ENCODE results near the gene PPP2R2D.

DNA sequence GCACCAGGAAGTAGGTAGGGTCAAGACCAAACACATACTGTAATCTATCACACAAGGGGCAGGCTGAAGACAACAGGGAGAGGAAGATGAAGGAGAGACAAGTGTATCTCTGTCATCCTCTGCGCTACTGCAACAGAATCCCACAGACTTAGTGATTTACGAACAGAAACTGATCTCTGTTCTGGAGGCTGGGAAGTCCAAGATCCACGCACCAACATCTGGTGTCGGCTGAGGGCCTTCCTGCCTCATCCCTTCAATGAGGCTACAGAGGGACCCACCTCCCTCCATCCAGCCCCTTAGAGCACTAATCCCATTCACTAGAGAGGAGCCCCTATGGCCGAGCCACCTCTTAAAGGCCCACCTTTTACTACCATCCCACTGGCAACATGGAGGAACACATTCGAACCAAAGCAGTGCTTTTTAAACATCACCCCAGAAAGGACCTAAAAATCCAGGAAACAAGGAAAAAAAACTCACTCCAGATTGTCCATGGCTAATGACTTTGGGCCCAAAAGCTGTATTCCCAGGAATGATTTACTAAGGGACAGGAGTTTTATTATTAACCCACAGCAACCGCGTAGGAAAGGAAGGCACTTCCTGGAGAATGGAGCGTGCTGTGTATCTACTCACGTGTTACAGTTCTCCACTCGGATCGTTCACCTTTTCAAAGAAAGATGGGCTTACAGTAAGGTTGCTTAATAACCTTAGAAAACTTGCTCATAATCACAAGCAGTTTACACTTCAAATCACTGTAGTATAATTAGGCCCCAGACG lies 76.7 kb downstream of the PPP2R2D start:
- TF ChIP-seq, protein P1, sequence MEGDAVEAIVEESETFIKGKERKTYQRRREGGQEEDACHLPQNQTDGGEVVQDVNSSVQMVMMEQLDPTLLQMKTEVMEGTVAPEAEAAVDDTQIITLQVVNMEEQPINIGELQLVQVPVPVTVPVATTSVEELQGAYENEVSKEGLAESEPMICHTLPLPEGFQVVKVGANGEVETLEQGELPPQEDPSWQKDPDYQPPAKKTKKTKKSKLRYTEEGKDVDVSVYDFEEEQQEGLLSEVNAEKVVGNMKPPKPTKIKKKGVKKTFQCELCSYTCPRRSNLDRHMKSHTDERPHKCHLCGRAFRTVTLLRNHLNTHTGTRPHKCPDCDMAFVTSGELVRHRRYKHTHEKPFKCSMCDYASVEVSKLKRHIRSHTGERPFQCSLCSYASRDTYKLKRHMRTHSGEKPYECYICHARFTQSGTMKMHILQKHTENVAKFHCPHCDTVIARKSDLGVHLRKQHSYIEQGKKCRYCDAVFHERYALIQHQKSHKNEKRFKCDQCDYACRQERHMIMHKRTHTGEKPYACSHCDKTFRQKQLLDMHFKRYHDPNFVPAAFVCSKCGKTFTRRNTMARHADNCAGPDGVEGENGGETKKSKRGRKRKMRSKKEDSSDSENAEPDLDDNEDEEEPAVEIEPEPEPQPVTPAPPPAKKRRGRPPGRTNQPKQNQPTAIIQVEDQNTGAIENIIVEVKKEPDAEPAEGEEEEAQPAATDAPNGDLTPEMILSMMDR (IDR thresholded peaks at IDR 0.05), result no peak
- no peak for TF ChIP-seq ZFX (IDR thresholded peaks at IDR 0.05; ENCODE audit: borderline replicate concordance)

All from 22Rv1 (cell line).